NCI-H345 (cell line): ENCODE measurements around the gene MYOM1.
"Not testable (repeated sequence)": the region's sequence is repeated elsewhere in the genome, so short reads cannot be mapped to it uniquely, and the experiment has no call there.

Experiments used
- DNase-seq: peaks from one replicate; lab custom pipeline; 2025; lab: John Stamatoyannopoulos, UW

MYOM1 gene

GRCh38 chr18:3218819-3219218, 949 bp downstream of the MYOM1 start:
- no peak for DNase-seq

- no peak for DNase-seq
These were observed 1.7 kb downstream of the MYOM1 start for GRCh38 chr18:3217948-3218647.

- no peak for DNase-seq
These were observed 2.8 kb downstream of the MYOM1 start for GRCh38 chr18:3216987-3217386.

GRCh38 chr18:3214855-3215637, 4.7 kb downstream of the MYOM1 start:
- DNase-seq: no peak

- DNase-seq: no peak
These were observed 6.3 kb downstream of the MYOM1 start for GRCh38 chr18:3213300-3214059.

GRCh38 chr18:3212657-3213056, 7.1 kb downstream of the MYOM1 start:
- no peak for DNase-seq

- DNase-seq: peak; percentile 50
These were observed 8.4 kb downstream of the MYOM1 start for GRCh38 chr18:3211236-3211992.

GRCh38 chr18:3209859-3210569, 9.8 kb downstream of the MYOM1 start:
- no peak for DNase-seq

- no peak for DNase-seq
These were observed 12.2 kb downstream of the MYOM1 start for GRCh38 chr18:3207565-3207964.

- DNase-seq: no peak
These were observed 14.5 kb downstream of the MYOM1 start for GRCh38 chr18:3205239-3205638.

- DNase-seq: no peak
These were observed 19.7 kb downstream of the MYOM1 start for GRCh38 chr18:3199942-3200645.

GRCh38 chr18:3198260-3198860, 21.4 kb downstream of the MYOM1 start:
- DNase-seq: not testable (repeated sequence)

- DNase-seq: no peak
These were observed 24.7 kb downstream of the MYOM1 start for GRCh38 chr18:3194947-3195612.

- no peak for DNase-seq
These were observed 26.4 kb downstream of the MYOM1 start for GRCh38 chr18:3193331-3193730.

GRCh38 chr18:3192752-3193151, 27.0 kb downstream of the MYOM1 start:
- DNase-seq: no peak

- DNase-seq: no peak
These were observed 27.5 kb downstream of the MYOM1 start for GRCh38 chr18:3192286-3192685.

- DNase-seq: no peak
These were observed 29.2 kb downstream of the MYOM1 start for GRCh38 chr18:3190610-3191009.

GRCh38 chr18:3189884-3190283, 29.9 kb downstream of the MYOM1 start:
- no peak for DNase-seq
